ENCODE measurements around the gene FBXW4.

FBXW4 gene

GRCh38 chr10:101725296-101726114 is 30.5 kb upstream of the FBXW4 start:
- no peak for TF ChIP-seq CTCF (conservative IDR thresholded peaks at IDR 0.05; ENCODE audit: low read depth, low read length)
- DNase-seq (ENCODE audit: low read depth), result no peak
- no peak overlapping the region for H3K4me3 ChIP-seq (ENCODE audit: low read depth, low read length)

GRCh38 chr10:101724446-101724845 is 29.5 kb upstream of the FBXW4 start:
- no peak for TF ChIP-seq CTCF (conservative IDR thresholded peaks at IDR 0.05; ENCODE audit: low read depth, low read length)
- no peak for DNase-seq (ENCODE audit: low read depth)
- H3K4me3 ChIP-seq (ENCODE audit: low read depth, low read length), result no peak overlapping the region

DNA sequence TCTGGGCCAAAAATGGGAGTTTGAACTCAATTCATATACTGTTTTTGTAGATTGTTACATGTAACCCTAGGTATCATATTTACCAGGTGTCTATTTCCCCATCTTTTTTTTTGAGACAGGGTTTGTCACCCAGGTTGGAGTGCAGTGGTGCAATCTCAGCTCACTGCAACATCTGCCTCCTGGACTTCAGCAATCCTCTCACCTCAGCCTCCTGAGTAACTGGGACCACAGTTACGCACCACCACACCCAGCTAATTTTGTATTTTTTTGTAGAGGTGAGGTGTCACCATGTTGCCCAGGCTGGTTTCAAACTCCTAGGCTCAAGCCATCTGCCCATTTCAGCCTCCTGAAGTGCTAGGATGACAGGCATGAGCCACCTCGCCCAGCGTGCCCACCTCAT is 28.2 kb upstream of the FBXW4 start:
- TF ChIP-seq CTCF (conservative IDR thresholded peaks at IDR 0.05; ENCODE audit: low read depth, low read length), result no peak
- no peak for DNase-seq (ENCODE audit: low read depth)
- no peak overlapping the region for H3K4me3 ChIP-seq (ENCODE audit: low read depth, low read length)

GRCh38 chr10:101721806-101722205 is 26.8 kb upstream of the FBXW4 start:
- H3K4me3 ChIP-seq (ENCODE audit: low read depth, low read length), result no peak overlapping the region
- DNase-seq (ENCODE audit: low read depth), result no peak
- TF ChIP-seq CTCF (conservative IDR thresholded peaks at IDR 0.05; ENCODE audit: low read depth, low read length), result no peak

DNA sequence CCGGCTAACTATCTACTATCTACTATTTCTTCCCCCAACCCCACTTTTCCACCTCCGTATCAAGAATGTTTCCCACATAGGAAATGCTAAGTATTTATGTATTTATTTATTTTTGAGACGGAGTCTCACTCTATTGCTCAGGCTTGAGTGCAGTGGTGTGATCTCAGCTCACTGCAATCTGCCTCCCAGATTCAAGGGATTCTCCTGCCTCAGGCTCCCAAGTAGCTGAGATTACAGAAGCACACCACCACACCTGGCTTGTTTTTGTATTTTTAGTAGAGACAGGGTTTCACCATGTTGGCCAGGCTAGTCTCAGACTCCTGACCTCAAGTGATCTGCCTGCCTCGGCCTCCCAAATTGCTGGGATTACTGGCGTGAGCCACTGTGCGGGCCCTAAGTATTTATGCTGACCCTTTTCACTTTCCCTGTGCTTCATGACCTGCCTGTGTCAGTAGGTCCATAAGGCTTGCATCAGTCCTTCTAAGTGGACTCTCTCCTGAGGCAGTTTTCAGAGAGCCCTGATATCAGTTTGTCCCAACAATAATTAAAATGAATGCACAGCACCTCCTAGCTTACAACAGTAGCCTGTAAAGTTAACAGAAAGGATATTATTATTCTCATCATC is 25.7 kb upstream of the FBXW4 start:
- H3K4me3 ChIP-seq (ENCODE audit: low read depth, low read length), result no peak overlapping the region
- DNase-seq (ENCODE audit: low read depth), result no peak
- no peak for TF ChIP-seq CTCF (conservative IDR thresholded peaks at IDR 0.05; ENCODE audit: low read depth, low read length)

DNA sequence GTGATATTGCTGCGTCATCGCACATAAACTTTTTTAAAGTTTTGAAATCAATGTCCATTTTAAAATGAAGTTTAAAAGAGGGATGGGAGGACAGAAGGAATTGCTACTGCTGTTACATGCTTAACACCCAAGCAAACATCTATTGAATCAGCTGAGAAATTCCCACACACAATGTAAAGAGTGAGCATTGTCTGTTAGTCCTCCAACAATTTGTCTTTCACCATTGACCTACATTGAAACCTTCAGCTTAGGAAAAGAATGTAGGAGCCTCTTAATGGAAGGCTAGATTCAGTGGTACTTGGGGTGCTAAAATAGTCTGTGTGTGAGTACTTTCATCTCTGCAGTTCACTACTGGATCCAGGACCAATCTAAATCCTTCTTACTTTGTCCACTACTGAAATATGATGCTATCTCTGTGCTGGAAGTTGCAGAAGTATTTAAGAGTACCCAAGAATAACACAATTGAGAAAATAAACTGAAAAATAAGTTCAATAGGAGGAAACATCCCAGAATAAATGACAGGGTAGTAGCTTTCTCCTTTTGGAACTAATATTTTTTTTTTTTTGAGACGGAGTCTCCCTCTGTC is 23.8 kb upstream of the FBXW4 start:
- H3K4me3 ChIP-seq (ENCODE audit: low read depth, low read length), result no peak overlapping the region
- TF ChIP-seq CTCF (conservative IDR thresholded peaks at IDR 0.05; ENCODE audit: low read depth, low read length), result no peak
- DNase-seq (ENCODE audit: low read depth), result peak; percentile 55
